Epithelial cell of esophagus (primary cell): ENCODE results near the gene LGALS9.

Experiments used
- DNase-seq: peaks from one replicate; pipeline ENCODE4 v3.0.0; 2010; ENCODE audit warnings: low read depth
- H3K4me3 ChIP-seq: 2 replicates; pipeline ENCODE4 v1.5.1; 2011; ENCODE audit warnings: mild to moderate bottlenecking, low read length, control low read depth
- CTCF ChIP-seq: IDR thresholded peaks from 2 replicates; pipeline ENCODE4 v1.5.1; 2011; ENCODE audit warnings: low read depth, mild to moderate bottlenecking, low read length, control low read depth, inconsistent platforms; ENCODE audit not compliant: insufficient read depth; ENCODE audit errors: missing control alignments

The LGALS9 gene

GRCh38 chr17:27602721-27603420 lies 28.1 kb upstream of the LGALS9 start:
- TF ChIP-seq CTCF: peak; percentile 93
- peak; percentile 74 for DNase-seq
- no peak overlapping the region for H3K4me3 ChIP-seq

GRCh38 chr17:27603421-27603770 lies 27.6 kb upstream of the LGALS9 start:
- H3K4me3 ChIP-seq: no peak overlapping the region
- DNase-seq: no peak
- TF ChIP-seq CTCF: no peak

- H3K4me3 ChIP-seq: no peak overlapping the region
- DNase-seq: no peak
- no peak for TF ChIP-seq CTCF
These were observed 26.9 kb upstream of the LGALS9 start for GRCh38 chr17:27603880-27604794.

GRCh38 chr17:27605409-27605808 lies 25.6 kb upstream of the LGALS9 start:
- no peak for TF ChIP-seq CTCF
- DNase-seq: no peak
- no peak overlapping the region for H3K4me3 ChIP-seq

- TF ChIP-seq CTCF: no peak
- no peak for DNase-seq
- H3K4me3 ChIP-seq: no peak overlapping the region
These were observed 23.4 kb upstream of the LGALS9 start for GRCh38 chr17:27607521-27608091.

GRCh38 chr17:27608328-27609230 lies 22.4 kb upstream of the LGALS9 start:
- DNase-seq: peak; percentile 58
- TF ChIP-seq CTCF: no peak
- H3K4me3 ChIP-seq: no peak overlapping the region
